T-helper 17 cell (primary cell): ENCODE results near the gene TUBB2B. TPM values are rescaled to one million over a fixed set of nuclear protein-coding genes. Genes with fewer than 3 reads are reported as not detected.
A peak's percentile ranks its signal among the peaks of the same experiment; 100 is the strongest.
"Not testable (repeated sequence)": the region's sequence is repeated elsewhere in the genome, so short reads cannot be mapped to it uniquely, and the experiment has no call there.

Experiments used
- ATAC-seq: fragments of 150-1000 bp; cut with Tn5 transposase; 2 replicates; pipeline ENCODE4 v1.10.0; 2021; ENCODE audit warnings: mild to moderate bottlenecking, moderate library complexity
- DNase-seq, 3 donors: peaks; one replicate each; pipeline versions ENCODE4 v3.0.0 to v3.0.0-alpha.2; 2020 to 2021
- H3K9me3 ChIP-seq: one replicate; pipeline ENCODE4 v1.7.0; 2013; ENCODE audit warnings: low read length, mild to moderate bottlenecking; ENCODE audit not compliant: control insufficient read depth, poor library complexity, severe bottlenecking
- H3K27ac Mint-ChIP-seq: one replicate; pipeline ENCODE4 v1.8.0; 2022; ENCODE audit warnings: mild to moderate bottlenecking, moderate library complexity, mixed read lengths
- H3K27me3 Mint-ChIP-seq: one replicate; pipeline ENCODE4 v1.8.0; 2022; ENCODE audit warnings: mixed read lengths
- H3K36me3 Mint-ChIP-seq: one replicate; pipeline ENCODE4 v1.8.0; 2022; ENCODE audit warnings: low read depth, mixed read lengths
- H3K4me1 Mint-ChIP-seq: one replicate; pipeline ENCODE4 v1.8.0; 2022; ENCODE audit warnings: mild to moderate bottlenecking, mixed read lengths
- H3K4me3 Mint-ChIP-seq: one replicate; pipeline ENCODE4 v1.8.0; 2022; ENCODE audit warnings: mild to moderate bottlenecking, moderate library complexity, mixed read lengths
- total RNA-seq, 4 donors: library from RNA in 2 of 4; stranded (reverse) in 2 of 4; gene quantifications; one replicate each; pipeline ENCODE4 v1.2.3 and lab custom pipeline; 2022 to 2026

TUBB2B gene
- total RNA-seq, 2 donors from 2014 or later, result 0.75 to 0.76 TPM

- Mint-ChIP-seq H3K4me3 (peak overlapping the region; percentile 67), H3K4me1 (peaks cover 10% of the 10 kb centered on the region), H3K27ac (peak overlapping the region; percentile 32), H3K36me3 (peaks cover 2% of the 10 kb centered on the region), H3K27me3 (peaks cover 17% of the 10 kb centered on the region)
- H3K9me3 ChIP-seq, result no peaks in the 10 kb centered on the region
- DNase-seq (no peak), ATAC-seq (peak; percentile 68)
Measured at GRCh38 chr6:3209114-3210023, 18.1 kb downstream of the TUBB2B start.

- no peaks in the 10 kb centered on the region for H3K9me3 ChIP-seq
- peaks cover 2% of the 10 kb centered on the region for H3K36me3 Mint-ChIP-seq
- peaks cover 17% of the 10 kb centered on the region for H3K27me3 Mint-ChIP-seq
- DNase-seq (no peak), ATAC-seq (no peak)
- H3K4me1 Mint-ChIP-seq, result peaks cover 10% of the 10 kb centered on the region
- peak overlapping the region; percentile 67 for H3K4me3 Mint-ChIP-seq
- peak overlapping the region; percentile 32 for H3K27ac Mint-ChIP-seq
Measured at GRCh38 chr6:3208775-3209113, 18.7 kb downstream of the TUBB2B start.

- no peaks in the 10 kb centered on the region for H3K9me3 ChIP-seq
- Mint-ChIP-seq H3K4me3 (peak overlapping the region; percentile 67), H3K36me3 (peaks cover 4% of the 10 kb centered on the region), H3K27ac (no peak overlapping the region), H3K4me1 (peaks cover 10% of the 10 kb centered on the region), H3K27me3 (peaks cover 21% of the 10 kb centered on the region)
- ATAC-seq (no peak), DNase-seq (no peak)
Measured at GRCh38 chr6:3208098-3208774, 19.2 kb downstream of the TUBB2B start.

GRCh38 chr6:3206339-3207015 is 21.0 kb downstream of the TUBB2B start:
- no peak overlapping the region for H3K27ac Mint-ChIP-seq
- H3K9me3 ChIP-seq, result no peaks in the 10 kb centered on the region
- DNase-seq, result no peak
- H3K4me1 Mint-ChIP-seq, result peaks cover 10% of the 10 kb centered on the region
- H3K4me3 Mint-ChIP-seq, result no peak overlapping the region
- no peak for ATAC-seq
- H3K36me3 Mint-ChIP-seq, result peaks cover 2% of the 10 kb centered on the region
- peaks cover 22% of the 10 kb centered on the region for H3K27me3 Mint-ChIP-seq

GRCh38 chr6:3205913-3206312 is 21.5 kb downstream of the TUBB2B start:
- H3K4me1 Mint-ChIP-seq, result peaks cover 10% of the 10 kb centered on the region
- no peak for ATAC-seq
- no peak overlapping the region for H3K27ac Mint-ChIP-seq
- H3K4me3 Mint-ChIP-seq, result no peak overlapping the region
- no peaks in the 10 kb centered on the region for H3K9me3 ChIP-seq
- DNase-seq, result no peak
- H3K27me3 Mint-ChIP-seq, result peaks cover 22% of the 10 kb centered on the region
- H3K36me3 Mint-ChIP-seq, result peaks cover 2% of the 10 kb centered on the region

- H3K4me3 Mint-ChIP-seq, result no peak overlapping the region
- no peak for ATAC-seq
Measured at GRCh38 chr6:3204921-3205320, 22.5 kb downstream of the TUBB2B start.

GRCh38 chr6:3202999-3203696 is 24.3 kb downstream of the TUBB2B start:
- H3K36me3 Mint-ChIP-seq, result peaks cover 2% of the 10 kb centered on the region
- peaks cover 26% of the 10 kb centered on the region for H3K27me3 Mint-ChIP-seq
- DNase-seq (no peak), ATAC-seq (no peak)
- no peaks in the 10 kb centered on the region for H3K4me1 Mint-ChIP-seq
- H3K9me3 ChIP-seq, result no peaks in the 10 kb centered on the region
- no peak overlapping the region for H3K4me3 Mint-ChIP-seq
- H3K27ac Mint-ChIP-seq, result no peak overlapping the region

More at GRCh38 chr6:3204921-3205320, 22.5 kb downstream of the TUBB2B start:
- no peak for DNase-seq
- H3K4me1 Mint-ChIP-seq, result peaks cover 10% of the 10 kb centered on the region
- no peaks in the 10 kb centered on the region for H3K9me3 ChIP-seq
- H3K36me3 Mint-ChIP-seq, result peaks cover 2% of the 10 kb centered on the region
- H3K27me3 Mint-ChIP-seq, result peaks cover 22% of the 10 kb centered on the region
- no peak overlapping the region for H3K27ac Mint-ChIP-seq

- H3K9me3 ChIP-seq, result no peaks in the 10 kb centered on the region
- Mint-ChIP-seq H3K4me1 (no peaks in the 10 kb centered on the region), H3K27ac (no peak overlapping the region), H3K4me3 (no peak overlapping the region), H3K36me3 (peaks cover 2% of the 10 kb centered on the region), H3K27me3 (peaks cover 23% of the 10 kb centered on the region)
- ATAC-seq (no peak), DNase-seq (no peak)
Measured at GRCh38 chr6:3201388-3201787, 26.1 kb downstream of the TUBB2B start.

- H3K27ac Mint-ChIP-seq, result no peak overlapping the region
Measured at GRCh38 chr6:3200682-3201081, 26.8 kb downstream of the TUBB2B start.

GRCh38 chr6:3199382-3199781 is 28.1 kb downstream of the TUBB2B start:
- H3K27me3 Mint-ChIP-seq, result peaks cover 16% of the 10 kb centered on the region
- ATAC-seq (no peak), DNase-seq (no peak)
- H3K4me3 Mint-ChIP-seq, result no peak overlapping the region
- no peaks in the 10 kb centered on the region for H3K9me3 ChIP-seq
- H3K27ac Mint-ChIP-seq, result no peak overlapping the region
- peaks cover 2% of the 10 kb centered on the region for H3K36me3 Mint-ChIP-seq
- no peaks in the 10 kb centered on the region for H3K4me1 Mint-ChIP-seq

More at GRCh38 chr6:3200682-3201081, 26.8 kb downstream of the TUBB2B start:
- Mint-ChIP-seq H3K36me3 (peaks cover 2% of the 10 kb centered on the region), H3K4me3 (no peak overlapping the region), H3K27me3 (peaks cover 16% of the 10 kb centered on the region), H3K4me1 (no peaks in the 10 kb centered on the region)
- DNase-seq (no peak), ATAC-seq (no peak)
- H3K9me3 ChIP-seq, result no peaks in the 10 kb centered on the region

- not testable (repeated sequence) for H3K36me3 Mint-ChIP-seq, H3K4me1 Mint-ChIP-seq, H3K27me3 Mint-ChIP-seq, H3K9me3 ChIP-seq, ATAC-seq, DNase-seq, H3K4me3 Mint-ChIP-seq, H3K27ac Mint-ChIP-seq
Measured at GRCh38 chr6:3197734-3198133, 29.7 kb downstream of the TUBB2B start.

GRCh38 chr6:3196770-3197169 is 30.7 kb downstream of the TUBB2B start:
- peaks cover 4% of the 10 kb centered on the region for H3K27me3 Mint-ChIP-seq
- peaks cover 2% of the 10 kb centered on the region for H3K36me3 Mint-ChIP-seq
- H3K9me3 ChIP-seq, result no peaks in the 10 kb centered on the region
- no peak for DNase-seq
- no peak overlapping the region for H3K4me3 Mint-ChIP-seq
- H3K27ac Mint-ChIP-seq, result no peak overlapping the region
- ATAC-seq, result no peak
- H3K4me1 Mint-ChIP-seq, result peaks cover 2% of the 10 kb centered on the region
